HepG2 (cell line): ENCODE measurements around the gene TNK1. TPM values are rescaled to one million over a fixed set of nuclear protein-coding genes. Genes with fewer than 3 reads are reported as not detected.

Source experiments
- CBX2 ChIP-seq, 2 experiments: fragments of 200-600 bp in 1 of 2; sonication (generic); formaldehyde crosslinking in 1 of 2; IDR thresholded peaks; 2 replicates each; pipeline versions ENCODE4 v1.7.0 to v1.8.1; 2018 to 2022; ENCODE audit warnings: low read depth in 2 of 2, low read length in 1 of 2, mild to moderate bottlenecking in 1 of 2, missing genetic modification reagents in 1 of 2
- CSRNP2 ChIP-seq: sonication (generic); formaldehyde crosslinking; conservative IDR thresholded peaks from 2 replicates; pipeline ENCODE4 v1.8.0; 2022; ENCODE audit warnings: low read depth, missing genetic modification reagents
- EHMT2 ChIP-seq: fragments of 200-600 bp; sonication (generic); IDR thresholded peaks from 2 replicates; pipeline ENCODE4 v1.7.0; 2017; ENCODE audit warnings: antibody characterized with exemption, low read depth, low read length, borderline replicate concordance
- HHEX ChIP-seq: IDR thresholded peaks from 2 replicates; pipeline ENCODE4 v1.6.1; 2016; ENCODE audit warnings: control low read depth
- JDP2 ChIP-seq: sonication (generic); formaldehyde crosslinking; IDR thresholded peaks from 2 replicates; pipeline ENCODE4 v1.8.1; 2022; ENCODE audit warnings: missing genetic modification reagents, borderline replicate concordance
- MAF1 ChIP-seq: sonication (generic); formaldehyde crosslinking; IDR thresholded peaks from 2 replicates; pipeline ENCODE4 v1.5.0; 2020; ENCODE audit warnings: missing genetic modification reagents, borderline replicate concordance
- MLXIP ChIP-seq: sonication (generic); formaldehyde crosslinking; IDR thresholded peaks from 2 replicates; pipeline ENCODE4 v1.9.0; 2021; ENCODE audit warnings: missing genetic modification reagents, borderline replicate concordance
- RFXAP ChIP-seq: sonication (generic); formaldehyde crosslinking; IDR thresholded peaks from 2 replicates; pipeline ENCODE4 v1.4.0; 2020; ENCODE audit warnings: missing genetic modification reagents, borderline replicate concordance
- SP1 ChIP-seq, 2 experiments: fragments of 450-650 bp in 1 of 2; sonication (generic) in 1 of 2; formaldehyde crosslinking in 1 of 2; IDR thresholded peaks; 2 replicates each; pipeline versions ENCODE4 v1.4.0 to v1.6.1; 2016 to 2020; ENCODE audit warnings: missing genetic modification reagents in 1 of 2
- TAF1 ChIP-seq: sonication (generic); formaldehyde crosslinking; IDR thresholded peaks from 2 replicates; pipeline ENCODE4 v1.4.0; 2020; ENCODE audit warnings: missing genetic modification reagents
- TSC22D2 ChIP-seq: sonication (generic); formaldehyde crosslinking; IDR thresholded peaks from 2 replicates; pipeline ENCODE4 v1.5.1; 2020; ENCODE audit warnings: missing genetic modification reagents, mild to moderate bottlenecking, borderline replicate concordance
- ZBTB7A ChIP-seq: sonication (generic); formaldehyde crosslinking; IDR thresholded peaks from 2 replicates; pipeline ENCODE4 v1.8.0; 2022; ENCODE audit warnings: mild to moderate bottlenecking, missing genetic modification reagents
- ZHX1 ChIP-seq: sonication (generic); formaldehyde crosslinking; IDR thresholded peaks from 2 replicates; pipeline ENCODE4 v1.8.1; 2022; ENCODE audit warnings: low read depth, mild to moderate bottlenecking, missing genetic modification reagents
- ZNF160 ChIP-seq: sonication (generic); formaldehyde crosslinking; IDR thresholded peaks from 2 replicates; pipeline ENCODE4 v1.8.0; 2022; ENCODE audit warnings: mild to moderate bottlenecking, inconsistent platforms, missing genetic modification reagents
- ZNF232 ChIP-seq: sonication (generic); formaldehyde crosslinking; IDR thresholded peaks from 2 replicates; pipeline ENCODE4 v1.4.0; 2020; ENCODE audit warnings: missing genetic modification reagents, borderline replicate concordance
- ZNF441 ChIP-seq: sonication (generic); formaldehyde crosslinking; IDR thresholded peaks from 2 replicates; pipeline ENCODE4 v1.7.0; 2021; ENCODE audit warnings: missing genetic modification reagents, borderline replicate concordance
- ZNF460 ChIP-seq: sonication (generic); formaldehyde crosslinking; IDR thresholded peaks from 2 replicates; pipeline ENCODE4 v1.5.1; 2020; ENCODE audit warnings: missing genetic modification reagents, mild to moderate bottlenecking, borderline replicate concordance
- ZNF510 ChIP-seq: sonication (generic); formaldehyde crosslinking; IDR thresholded peaks from 2 replicates; pipeline ENCODE4 v1.4.0; 2020; ENCODE audit warnings: low read depth, mild to moderate bottlenecking, missing genetic modification reagents
- ZNF530 ChIP-seq: sonication (generic); formaldehyde crosslinking; IDR thresholded peaks from 2 replicates; pipeline ENCODE4 v1.5.0; 2020; ENCODE audit warnings: low read depth, mild to moderate bottlenecking, missing genetic modification reagents
- ZNF564 ChIP-seq: sonication (generic); formaldehyde crosslinking; IDR thresholded peaks from 2 replicates; pipeline ENCODE4 v1.8.1; 2023; ENCODE audit warnings: mild to moderate bottlenecking, missing genetic modification reagents
- ZNF775 ChIP-seq: sonication (generic); formaldehyde crosslinking; IDR thresholded peaks from 2 replicates; pipeline ENCODE4 v1.4.0; 2020; ENCODE audit warnings: missing genetic modification reagents, mild to moderate bottlenecking, moderate library complexity, borderline replicate concordance
- ZNF782 ChIP-seq: sonication (generic); formaldehyde crosslinking; IDR thresholded peaks from 2 replicates; pipeline ENCODE4 v1.4.0; 2020; ENCODE audit warnings: missing genetic modification reagents, mild to moderate bottlenecking, borderline replicate concordance
- polyA plus RNA-seq, 8 experiments: library from polyadenylated mRNA; depleted of rRNA in 3 of 8; stranded (reverse) in 7 of 8; unstranded in 1 of 8; fragments of >200 nt; fragmentation: Illumina TruSeq in 4 of 8; extraction: Trizol in 4 of 8; gene quantifications; 2 replicates each; pipeline versions ENCODE4 v1.2.1 to v1.2.3, GENCODE V29; 2011 to 2016; ENCODE audit warnings: low read depth in 4 of 8, missing spikeins in 1 of 8, mixed read lengths in 1 of 8; ENCODE audit not compliant: insufficient read depth in 1 of 8
- total RNA-seq, 5 experiments: library from RNA; depleted of rRNA; stranded (reverse); fragments of >200 nt; fragmentation: Illumina TruSeq; extraction: Trizol; gene quantifications; 2 replicates each; pipeline ENCODE4 v1.2.3, GENCODE V29; 2016; ENCODE audit warnings: low read depth in 1 of 5

TNK1 gene
- total and polyA plus RNA-seq, 2 of the 13 experiments (the other 11 are each of a cell fraction or from before 2014, with no cell fraction given) = 2.0 to 3.5 TPM

- TF ChIP-seq ZNF441 (no peak), ZNF775 (CRISPR knock-in tag) (no peak), ZNF232 (CRISPR knock-in tag) (no peak; the same call in 1 of the 2 replicates), ZHX1 (CRISPR knock-in tag) (no peak), RFXAP (CRISPR knock-in tag) (peak; percentile 63; the same call in 1 of the 2 replicates), EHMT2 (no peak; the same call in 1 of the 2 replicates), ZBTB7A (CRISPR knock-in tag) (peak; percentile 78), JDP2 (CRISPR knock-in tag) (no peak), ZNF782 (CRISPR knock-in tag) (no peak), MAF1 (CRISPR knock-in tag) (0 out of 2 replicates have a peak, but pooled peaks have one; percentile 33), CBX2 (IDR thresholded peaks at IDR 0.05; ENCODE audit: low read depth, low read length) (no peak), CBX2 (CRISPR knock-in tag; IDR thresholded peaks at IDR 0.05; ENCODE audit: low read depth) (no peak), TSC22D2 (CRISPR knock-in tag) (no peak), ZNF160 (CRISPR knock-in tag) (no peak), ZNF530 (CRISPR knock-in tag) (no peak), ZNF564 (CRISPR knock-in tag) (no peak), ZNF510 (CRISPR knock-in tag) (no peak), TAF1 (CRISPR knock-in tag) (peak; percentile 92), HHEX (CRISPR knock-in tag) (peak; percentile 57; the same call in 1 of the 2 replicates), MLXIP (CRISPR knock-in tag) (peak; percentile 35; the same call in 1 of the 2 replicates), ZNF460 (CRISPR knock-in tag) (no peak), CSRNP2 (CRISPR knock-in tag) (no peak), SP1 (IDR thresholded peaks at IDR 0.05) (no peak), SP1 (CRISPR knock-in tag; IDR thresholded peaks at IDR 0.05) (peak; percentile 70)
Measured at GRCh38 chr17:7403977-7404736, 23.3 kb downstream of the TNK1 start, which contains the start of gene TMEM256 (continued).
